ENCODE measurements around the gene MAGI2.

GRCh38 chr7:78396210-78396609 lies 1057.3 kb downstream of the MAGI2 start:
- TF ChIP-seq EZH2 (IDR thresholded peaks at IDR 0.05; ENCODE audit: insufficient read depth, poor library complexity, severe bottlenecking) (no peak), EZH2phosphoT487 (IDR thresholded peaks at IDR 0.05; ENCODE audit: insufficient read depth, low read depth) (no peak)
